ENCODE data around the gene TBC1D14. TPM values are rescaled to one million over a fixed set of nuclear protein-coding genes. Genes with fewer than 3 reads are reported as not detected.

The TBC1D14 gene
- total RNA-seq, 2 experiments from 2014 or later: 53.7 to 55.3 TPM

DNA sequence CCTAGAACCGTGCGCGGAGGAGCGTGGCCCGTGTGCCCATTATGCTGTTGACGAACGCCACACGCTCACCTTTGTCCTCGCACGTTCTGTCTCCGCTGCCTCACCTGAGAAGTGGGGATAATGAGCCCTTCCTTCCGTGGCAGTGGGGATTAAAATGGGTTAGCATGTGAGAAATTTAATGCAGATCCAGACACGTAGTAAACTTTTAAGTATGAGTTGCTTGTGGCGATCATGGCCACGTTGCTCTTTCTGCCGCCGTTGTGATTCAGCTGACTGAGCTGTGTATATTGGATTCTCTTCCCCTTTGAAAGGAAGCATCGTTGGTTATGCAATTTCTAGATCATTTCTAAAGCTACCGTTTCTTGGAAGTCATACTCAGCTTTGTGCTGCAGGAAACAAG lies 16.5 kb downstream of the TBC1D14 start:
- no peaks in the 10 kb centered on the region for H3K9me3 Mint-ChIP-seq

DNA sequence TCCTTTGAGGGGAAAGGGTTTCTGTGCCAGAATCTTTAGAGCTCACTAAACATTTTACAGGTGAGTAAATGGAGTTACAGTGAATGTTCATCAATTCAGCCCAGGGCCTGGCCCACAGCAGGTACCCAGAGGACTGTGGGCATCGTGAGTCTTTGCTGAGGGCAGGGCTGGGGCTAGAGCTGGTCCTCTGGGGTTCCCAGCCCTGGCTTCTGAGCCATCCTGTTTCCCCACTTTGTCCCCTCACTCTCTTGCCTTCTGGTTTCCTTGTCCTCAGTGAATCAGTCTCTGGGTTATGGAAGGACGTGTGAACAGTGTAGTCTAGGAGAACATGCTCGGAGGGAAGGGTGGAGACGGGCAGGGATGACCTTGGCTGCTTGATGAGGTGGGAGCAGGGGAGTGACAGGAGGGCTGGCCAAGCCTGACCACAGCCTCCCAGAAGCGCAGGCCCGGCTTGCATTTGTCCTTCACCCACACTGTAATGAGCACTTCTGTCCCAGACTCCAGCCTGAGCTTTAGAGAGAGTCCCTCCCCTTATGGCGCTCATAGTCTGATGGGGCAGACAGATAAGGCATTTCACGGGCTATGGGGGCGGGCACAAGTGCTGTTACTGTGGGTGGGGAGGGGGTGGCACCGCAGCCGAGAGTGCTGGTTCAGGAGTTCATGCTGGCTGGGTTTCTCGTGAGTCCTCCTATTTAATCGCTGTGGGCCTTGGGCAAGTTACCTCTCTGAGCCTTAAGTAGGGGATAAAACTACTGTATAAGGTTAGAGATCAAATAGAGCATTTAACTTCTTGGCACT lies 17.3 kb downstream of the TBC1D14 start:
- no peaks in the 10 kb centered on the region for H3K27me3 Mint-ChIP-seq
- ChIA-PET POLR2A (interaction anchor here (0.9 to 7.6 kb wide), 11 partner anchors 8 to 141 kb away, joined by 3 to 79 read pairs (median 4); partner anchors contain the start of genes GRPEL1 and TBC1D14), CTCF (interaction anchor here (0.7 to 2.7 kb wide), 15 partner anchors 9 to 143 kb away, joined by 3 to 14 read pairs (median 5); partner anchors contain the start of genes GRPEL1 and TBC1D14)
- peaks cover 69% of the 10 kb centered on the region for H3K36me3 Mint-ChIP-seq (ENCODE audit: low read depth)
- DNase-seq: peak; percentile 76
- peak overlapping the region; percentile 70 for H3K27ac Mint-ChIP-seq
- H3K4me1 Mint-ChIP-seq: peaks cover 62% of the 10 kb centered on the region
- H3K4me3 Mint-ChIP-seq: peak overlapping the region; percentile 53
- H3K9me3 Mint-ChIP-seq: no peaks in the 10 kb centered on the region

More for the DNA sequence above, 16.5 kb downstream of the TBC1D14 start:
- CTCF ChIA-PET: interaction anchor here (0.8 to 2.7 kb wide), 9 partner anchors 8 to 143 kb away, joined by 3 to 14 read pairs (median 6); partner anchors contain the start of genes GRPEL1 and TBC1D14
- Mint-ChIP-seq H3K27me3 (no peaks in the 10 kb centered on the region), H3K36me3 (ENCODE audit: low read depth) (peaks cover 63% of the 10 kb centered on the region), H3K4me3 (peak overlapping the region; percentile 53), H3K27ac (peak overlapping the region; percentile 70), H3K4me1 (peaks cover 62% of the 10 kb centered on the region)
- POLR2A ChIA-PET: interaction anchor here (1.3 to 7.6 kb wide), 6 partner anchors 9 to 26 kb away, joined by 4 to 79 read pairs (median 12); partner anchors contain the start of gene TBC1D14
- no peak for DNase-seq

DNA sequence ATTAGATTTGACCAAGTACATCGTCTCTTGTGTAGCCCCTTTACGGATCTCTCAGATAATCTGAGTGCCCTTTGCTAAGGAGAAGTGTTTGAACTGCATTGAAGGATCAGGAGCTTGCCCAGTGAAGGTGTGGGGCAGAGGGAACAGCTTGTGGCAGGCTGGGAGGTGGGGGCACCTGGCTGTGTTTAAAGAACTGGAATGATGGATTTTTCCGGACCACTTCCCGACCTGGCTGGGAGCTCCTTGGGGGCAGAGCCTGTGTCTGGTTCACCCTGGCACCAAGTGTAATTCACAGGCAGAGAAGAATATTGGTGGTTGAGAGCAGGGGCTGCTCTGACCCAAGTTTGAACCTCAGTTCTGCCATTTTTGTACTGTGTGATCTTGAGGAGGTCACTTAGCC lies 18.5 kb downstream of the TBC1D14 start:
- Mint-ChIP-seq H3K27me3 (no peaks in the 10 kb centered on the region), H3K36me3 (ENCODE audit: low read depth) (peaks cover 67% of the 10 kb centered on the region), H3K4me3 (no peak overlapping the region), H3K4me1 (peaks cover 55% of the 10 kb centered on the region), H3K9me3 (no peaks in the 10 kb centered on the region), H3K27ac (no peak overlapping the region)
- no peak for DNase-seq
- ChIA-PET POLR2A (interaction anchor here (1.5 to 7.6 kb wide), 5 partner anchors 10 to 60 kb away, joined by 4 to 79 read pairs (median 5); partner anchors contain the start of gene TBC1D14), CTCF (interaction anchor here (1.0 to 2.7 kb wide), 4 partner anchors 14 to 29 kb away, joined by 3 to 9 read pairs (median 5); no protein-coding TSS in a partner anchor)

DNA sequence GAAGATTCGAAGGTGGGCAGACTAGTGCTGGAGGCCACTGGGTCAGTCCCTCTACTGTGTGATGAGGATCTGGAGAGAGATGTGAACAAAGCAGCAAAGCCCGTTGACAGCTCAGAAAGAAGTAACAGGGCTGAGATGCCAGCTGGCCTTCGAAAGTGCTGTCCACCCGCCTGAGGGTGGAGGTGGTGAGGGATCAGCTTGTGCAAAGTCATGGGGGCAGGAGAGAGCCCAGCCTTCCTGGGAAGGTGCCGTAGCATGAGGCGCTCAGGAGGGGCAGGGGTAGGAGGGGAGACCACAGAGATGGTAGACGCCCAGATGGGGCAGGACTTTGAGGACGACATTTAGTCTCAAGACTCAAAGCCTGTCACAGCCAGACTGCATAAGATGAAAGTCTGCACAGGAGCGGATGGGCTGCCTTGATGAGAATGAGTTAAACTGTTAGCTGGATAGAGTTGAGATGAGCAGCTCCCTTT lies 19.7 kb downstream of the TBC1D14 start:
- Mint-ChIP-seq H3K4me1 (peaks cover 59% of the 10 kb centered on the region), H3K9me3 (peaks cover 2% of the 10 kb centered on the region), H3K27ac (no peak overlapping the region), H3K27me3 (no peaks in the 10 kb centered on the region), H3K4me3 (no peak overlapping the region), H3K36me3 (ENCODE audit: low read depth) (peaks cover 66% of the 10 kb centered on the region)
- CTCF ChIA-PET: interaction anchor here (1.0 kb wide), 1 partner anchor 12 kb away, joined by 3 read pairs; no protein-coding TSS in a partner anchor
- no peak for DNase-seq
- POLR2A ChIA-PET: interaction anchor here (1.0 to 7.6 kb wide), 5 partner anchors 9 to 24 kb away, joined by 3 to 79 read pairs (median 5); partner anchors contain the start of gene TBC1D14

DNA sequence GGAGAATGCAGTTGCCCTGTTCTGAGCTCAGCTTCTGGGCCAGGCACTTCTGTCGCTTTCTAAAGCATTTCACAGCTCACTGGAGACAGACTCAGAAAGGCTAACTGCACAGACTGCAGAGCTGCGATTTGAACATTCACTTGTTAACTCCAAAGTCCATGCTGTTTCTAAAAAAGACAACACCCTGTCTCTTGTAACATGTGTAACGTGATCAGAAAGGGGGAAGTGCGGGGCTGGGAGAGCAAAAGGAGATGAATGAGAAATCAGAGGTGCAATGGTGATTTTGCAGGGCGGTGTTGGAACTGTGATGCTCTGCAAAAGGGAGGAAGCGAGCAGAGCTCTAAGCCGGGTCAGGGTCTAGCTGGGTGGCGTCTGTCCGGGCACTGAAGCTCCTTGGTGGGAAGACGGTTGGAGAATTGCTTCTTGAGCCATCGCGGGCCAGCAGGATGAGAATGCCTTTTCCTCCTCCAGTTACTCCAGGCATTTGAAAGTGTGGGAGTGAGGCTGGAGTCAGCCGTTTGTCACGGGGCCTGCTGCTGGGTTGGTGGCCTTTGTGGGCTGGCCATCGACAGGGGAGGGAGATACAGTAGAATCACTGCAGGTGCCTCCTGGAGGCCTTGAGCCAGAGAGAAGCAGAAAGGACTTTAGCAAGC lies 20.3 kb downstream of the TBC1D14 start:
- Mint-ChIP-seq H3K9me3 (peaks cover 2% of the 10 kb centered on the region), H3K36me3 (ENCODE audit: low read depth) (peaks cover 61% of the 10 kb centered on the region), H3K4me1 (peaks cover 56% of the 10 kb centered on the region), H3K27ac (no peak overlapping the region), H3K27me3 (no peaks in the 10 kb centered on the region), H3K4me3 (no peak overlapping the region)
- ChIA-PET POLR2A (interaction anchor here (1.0 to 7.6 kb wide), 5 partner anchors 8 to 26 kb away, joined by 3 to 79 read pairs (median 5); partner anchors contain the start of gene TBC1D14), CTCF (no interaction called here)
- DNase-seq: no peak

DNA sequence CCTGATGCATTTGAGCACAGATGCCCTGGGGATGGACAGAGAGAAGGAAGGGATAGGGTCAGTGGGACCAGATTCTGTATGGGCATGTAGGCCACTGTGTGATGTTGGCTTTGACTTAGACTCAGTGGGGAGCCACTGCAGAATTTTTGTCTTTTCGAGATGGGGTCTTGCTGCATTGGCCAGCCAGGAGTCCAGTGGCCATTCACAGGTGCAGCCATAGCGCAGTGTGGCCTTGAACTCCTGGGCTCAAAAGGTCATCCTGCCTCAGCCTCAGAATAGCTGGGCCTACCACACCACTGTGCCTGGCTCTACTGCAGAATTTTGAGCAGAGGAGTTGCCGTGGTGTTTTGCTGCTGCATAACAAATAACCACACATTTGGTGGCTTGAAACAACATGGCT lies 22.8 kb downstream of the TBC1D14 start:
- CTCF ChIA-PET: no interaction called here
- Mint-ChIP-seq H3K27me3 (no peaks in the 10 kb centered on the region), H3K27ac (no peak overlapping the region), H3K9me3 (peaks cover 2% of the 10 kb centered on the region), H3K4me3 (no peak overlapping the region), H3K4me1 (peaks cover 40% of the 10 kb centered on the region), H3K36me3 (ENCODE audit: low read depth) (peaks cover 57% of the 10 kb centered on the region)
- no peak for DNase-seq
- POLR2A ChIA-PET: no interaction called here

DNA sequence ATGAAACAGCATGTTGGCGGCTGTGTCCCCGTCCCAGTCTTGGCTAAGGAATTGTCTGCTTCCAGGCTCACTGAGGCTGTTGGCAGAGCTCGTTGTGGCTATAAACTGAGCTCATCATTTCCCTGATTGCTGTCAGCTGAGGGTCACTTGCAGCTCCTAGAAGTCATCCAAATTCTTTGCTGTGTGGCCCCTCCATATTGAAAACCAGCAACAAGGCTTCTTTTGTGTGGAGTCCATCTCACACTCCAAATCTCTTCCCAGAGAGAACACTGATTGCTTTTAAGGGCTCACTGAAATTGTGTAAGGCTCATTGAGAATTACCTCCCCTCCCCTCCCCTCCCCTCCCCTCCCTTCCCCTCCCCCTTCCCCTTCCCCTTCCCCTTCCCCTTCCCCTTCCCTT lies 23.3 kb downstream of the TBC1D14 start:
- Mint-ChIP-seq H3K27ac (no peak overlapping the region), H3K36me3 (ENCODE audit: low read depth) (peaks cover 58% of the 10 kb centered on the region), H3K4me1 (peaks cover 38% of the 10 kb centered on the region), H3K9me3 (peaks cover 2% of the 10 kb centered on the region), H3K27me3 (no peaks in the 10 kb centered on the region), H3K4me3 (no peak overlapping the region)
- POLR2A ChIA-PET: no interaction called here
- DNase-seq: no peak
- CTCF ChIA-PET: no interaction called here

DNA sequence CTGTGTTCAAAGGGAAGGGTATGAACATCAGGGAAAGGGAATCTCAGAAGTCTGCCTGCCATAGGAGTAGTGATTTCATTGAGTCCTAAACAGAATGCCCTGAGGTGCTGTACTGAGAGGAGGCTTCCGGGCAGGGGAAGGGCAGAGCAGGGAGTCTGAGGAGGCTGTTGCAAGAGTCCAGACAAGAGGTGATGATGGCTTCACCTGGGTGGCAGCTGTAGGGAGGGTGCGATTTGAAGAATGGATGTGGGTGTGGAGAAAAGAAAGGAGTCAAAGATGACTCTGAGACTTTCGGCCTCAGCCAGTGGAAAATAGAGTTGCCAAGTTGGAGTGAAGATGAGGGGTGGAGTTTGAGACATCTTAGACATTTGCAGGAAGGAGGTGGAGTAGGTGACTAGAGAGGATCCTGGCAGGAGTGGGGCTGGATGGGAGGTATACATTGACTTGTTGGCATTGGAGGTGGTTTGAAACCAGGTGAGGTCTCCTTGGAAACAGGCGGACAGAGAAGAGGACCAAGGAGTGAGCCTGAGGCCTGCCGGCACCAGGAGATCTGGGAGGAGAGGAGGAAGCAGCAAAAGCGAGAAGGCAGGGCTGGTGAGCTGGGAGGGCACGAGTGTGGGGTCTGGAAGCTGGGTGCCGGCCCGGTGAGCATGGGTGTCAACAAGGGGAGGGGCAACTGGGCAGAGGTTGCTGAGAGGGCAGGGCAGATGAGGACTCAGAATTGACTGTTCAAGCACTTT lies 24.2 kb downstream of the TBC1D14 start:
- no peak overlapping the region for H3K27ac Mint-ChIP-seq
- POLR2A ChIA-PET: interaction anchor here (1.3 kb wide), 1 partner anchor 8 kb away, joined by 4 read pairs; no protein-coding TSS in a partner anchor
- H3K9me3 Mint-ChIP-seq: peaks cover 2% of the 10 kb centered on the region
- CTCF ChIA-PET: interaction anchor here (0.7 kb wide), 1 partner anchor 40 kb away, joined by 3 read pairs; no protein-coding TSS in a partner anchor
- H3K36me3 Mint-ChIP-seq (ENCODE audit: low read depth): peaks cover 55% of the 10 kb centered on the region
- no peaks in the 10 kb centered on the region for H3K27me3 Mint-ChIP-seq
- no peak for DNase-seq
- peaks cover 33% of the 10 kb centered on the region for H3K4me1 Mint-ChIP-seq
- no peak overlapping the region for H3K4me3 Mint-ChIP-seq

DNA sequence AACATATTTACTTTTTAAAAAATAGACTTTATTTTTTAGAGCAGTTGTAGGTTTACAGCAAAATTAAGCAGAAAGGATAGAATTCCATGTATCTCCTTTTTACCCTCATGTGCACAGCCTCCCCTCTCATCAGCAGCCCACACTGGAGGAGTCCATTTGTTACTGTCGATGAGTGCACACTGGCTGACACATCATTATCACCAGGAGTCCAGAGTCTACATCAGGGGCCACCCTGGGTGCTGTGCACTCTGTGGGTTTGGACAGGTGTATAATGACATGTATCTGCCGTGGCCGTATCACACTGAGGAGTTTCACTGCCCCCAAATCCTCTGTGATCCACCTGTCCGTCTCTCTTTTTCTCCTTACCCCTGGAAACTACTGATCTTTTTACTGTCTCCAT lies 26.3 kb downstream of the TBC1D14 start:
- peaks cover 43% of the 10 kb centered on the region for H3K4me1 Mint-ChIP-seq
- H3K9me3 Mint-ChIP-seq: peaks cover 2% of the 10 kb centered on the region
- H3K27ac Mint-ChIP-seq: no peak overlapping the region
- H3K4me3 Mint-ChIP-seq: no peak overlapping the region
- CTCF ChIA-PET: interaction anchor here (1.5 kb wide), 1 partner anchor 38 kb away, joined by 4 read pairs; no protein-coding TSS in a partner anchor
- no peak for DNase-seq
- POLR2A ChIA-PET: interaction anchor here (2.8 kb wide), 1 partner anchor 27 kb away, joined by 8 read pairs; the partner anchor contains the start of gene TBC1D14
- peaks cover 48% of the 10 kb centered on the region for H3K36me3 Mint-ChIP-seq (ENCODE audit: low read depth)
- H3K27me3 Mint-ChIP-seq: no peaks in the 10 kb centered on the region

DNA sequence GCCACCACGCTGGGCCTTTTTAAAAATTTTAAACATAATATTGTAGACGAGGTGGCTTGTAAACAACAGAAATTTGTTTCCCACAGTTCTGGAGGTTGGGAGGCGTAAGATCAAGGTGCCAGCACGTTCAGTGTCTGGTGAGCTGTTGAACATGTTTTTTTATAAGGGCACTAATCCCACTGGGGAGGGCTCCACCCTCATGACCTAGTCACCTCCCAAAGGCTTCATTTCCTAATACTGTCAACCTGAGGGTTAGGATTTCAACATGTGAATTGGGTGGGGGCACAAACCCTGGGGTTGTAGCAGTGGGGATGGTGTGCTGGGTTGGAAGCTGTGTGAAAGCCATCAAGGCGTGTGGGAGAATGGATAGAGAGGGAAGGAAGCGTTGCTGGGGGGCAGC lies 27.6 kb downstream of the TBC1D14 start:
- ChIA-PET CTCF (interaction anchor here (1.5 kb wide), 1 partner anchor 37 kb away, joined by 4 read pairs; no protein-coding TSS in a partner anchor), POLR2A (interaction anchor here (2.8 kb wide), 1 partner anchor 28 kb away, joined by 8 read pairs; the partner anchor contains the start of gene TBC1D14)
- peaks cover 37% of the 10 kb centered on the region for H3K36me3 Mint-ChIP-seq (ENCODE audit: low read depth)
- H3K9me3 Mint-ChIP-seq: peaks cover 2% of the 10 kb centered on the region
- DNase-seq: no peak
- H3K27ac Mint-ChIP-seq: no peak overlapping the region
- H3K4me1 Mint-ChIP-seq: peaks cover 54% of the 10 kb centered on the region
- H3K27me3 Mint-ChIP-seq: no peaks in the 10 kb centered on the region
- H3K4me3 Mint-ChIP-seq: no peak overlapping the region

DNA sequence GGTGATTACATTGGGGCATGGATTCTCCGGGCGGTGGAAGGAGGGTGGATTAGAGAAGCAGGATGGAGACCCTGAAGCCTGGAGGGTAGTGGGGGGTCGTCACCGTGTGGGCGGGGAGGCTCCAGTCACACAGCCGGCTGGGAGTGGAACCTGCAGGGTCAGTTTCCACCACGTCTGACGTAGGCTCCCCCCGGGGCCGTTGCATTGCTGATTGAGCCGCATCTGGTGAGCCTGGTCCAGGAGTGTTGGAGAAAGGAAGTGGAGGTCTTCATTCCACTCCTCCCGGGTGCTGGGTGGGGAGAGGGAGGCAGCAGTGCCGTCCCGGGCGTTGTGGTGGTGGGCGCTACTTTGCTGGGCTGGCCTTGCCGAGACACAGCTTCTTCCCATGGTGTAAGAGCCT lies 28.1 kb downstream of the TBC1D14 start:
- Mint-ChIP-seq H3K9me3 (peaks cover 2% of the 10 kb centered on the region), H3K36me3 (ENCODE audit: low read depth) (peaks cover 33% of the 10 kb centered on the region), H3K27me3 (no peaks in the 10 kb centered on the region), H3K27ac (no peak overlapping the region), H3K4me1 (peaks cover 60% of the 10 kb centered on the region), H3K4me3 (no peak overlapping the region)
- ChIA-PET CTCF (interaction anchor here (1.5 kb wide), 1 partner anchor 36 kb away, joined by 4 read pairs; no protein-coding TSS in a partner anchor), POLR2A (interaction anchor here (2.8 kb wide), 1 partner anchor 28 kb away, joined by 8 read pairs; the partner anchor contains the start of gene TBC1D14)
- DNase-seq: no peak

DNA sequence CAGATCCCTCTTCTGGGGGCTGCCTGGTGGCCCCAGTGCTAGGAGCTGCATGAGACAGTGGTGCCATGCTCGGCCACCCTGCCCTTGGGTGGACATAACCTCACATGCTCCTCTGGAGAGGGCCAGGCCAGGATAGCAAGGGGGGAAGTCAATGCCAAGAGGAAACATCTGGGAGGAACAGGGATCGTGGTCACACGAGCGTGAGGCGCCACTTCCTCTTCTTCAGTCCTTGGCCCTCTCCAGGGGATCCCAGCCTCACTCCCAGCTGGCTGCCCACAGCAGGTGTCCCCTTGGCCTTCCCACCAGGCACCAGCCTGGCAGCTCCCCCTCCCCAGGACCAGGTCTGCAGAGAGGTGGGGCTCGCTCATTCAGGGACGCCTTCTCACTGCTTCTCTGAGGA lies 28.6 kb downstream of the TBC1D14 start:
- Mint-ChIP-seq H3K4me1 (peaks cover 64% of the 10 kb centered on the region), H3K27ac (no peak overlapping the region), H3K4me3 (no peak overlapping the region), H3K9me3 (peaks cover 2% of the 10 kb centered on the region), H3K27me3 (no peaks in the 10 kb centered on the region), H3K36me3 (ENCODE audit: low read depth) (peaks cover 32% of the 10 kb centered on the region)
- ChIA-PET POLR2A (interaction anchor here (0.8 to 2.8 kb wide), 2 partner anchors 8 to 29 kb away, joined by 3 to 8 read pairs; partner anchors contain the start of gene TBC1D14), CTCF (no interaction called here)
- DNase-seq: no peak
